ENCODE data around the gene DUSP12. TPM values are rescaled to one million over a fixed set of nuclear protein-coding genes. Genes with fewer than 3 reads are reported as not detected.

The DUSP12 gene
- total and polyA plus RNA-seq, 8 donors, result 13.6 to 53.0 (median 41.7) TPM

DNA sequence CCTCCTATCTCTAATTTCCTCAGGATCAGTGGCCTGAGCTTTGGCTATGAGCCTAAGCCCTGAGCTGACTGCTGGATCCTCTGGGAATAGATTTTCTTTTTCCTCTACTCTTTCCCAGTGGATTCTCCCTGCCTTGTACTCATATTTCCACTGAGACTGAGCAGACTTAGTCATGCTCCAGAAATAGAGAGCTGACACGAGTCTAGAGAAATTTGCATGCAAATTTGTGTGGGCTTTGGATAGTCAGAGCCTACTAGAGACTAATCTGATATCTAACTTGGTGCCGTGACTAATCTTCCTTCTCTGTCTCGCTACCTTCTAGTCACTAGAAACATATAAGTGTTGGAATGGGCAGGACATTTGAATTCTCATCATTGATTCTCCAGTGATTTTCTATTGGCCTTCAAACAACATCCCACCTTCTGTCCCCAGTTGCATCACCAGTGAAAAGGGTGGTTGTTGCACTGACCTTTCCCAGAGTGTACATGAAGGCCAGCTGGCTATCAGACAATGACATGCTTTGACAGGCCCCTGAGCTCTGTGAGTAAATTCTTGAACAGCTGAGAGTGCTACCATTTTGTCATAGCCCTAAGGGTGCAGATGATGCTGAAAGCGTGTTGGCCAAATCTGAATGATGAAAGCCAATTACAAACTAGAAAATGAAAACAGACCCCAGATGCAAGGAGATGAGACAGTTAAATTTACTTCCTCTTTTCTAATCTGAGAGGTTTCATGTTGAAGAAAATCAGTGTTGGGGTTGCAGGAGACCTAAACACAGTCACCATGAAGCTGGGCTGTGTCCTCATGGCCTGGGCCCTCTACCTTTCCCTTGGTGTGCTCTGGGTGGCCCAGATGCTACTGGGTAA, 42.9 kb upstream of the DUSP12 start, which contains the start of gene FCRLA:
FCRLA (plus strand) TSS at position 748 of the 866 bp plus-strand sequence; CDS start at position 784, 36 bp downstream.
- peak; percentile 52 for ATAC-seq

DNA sequence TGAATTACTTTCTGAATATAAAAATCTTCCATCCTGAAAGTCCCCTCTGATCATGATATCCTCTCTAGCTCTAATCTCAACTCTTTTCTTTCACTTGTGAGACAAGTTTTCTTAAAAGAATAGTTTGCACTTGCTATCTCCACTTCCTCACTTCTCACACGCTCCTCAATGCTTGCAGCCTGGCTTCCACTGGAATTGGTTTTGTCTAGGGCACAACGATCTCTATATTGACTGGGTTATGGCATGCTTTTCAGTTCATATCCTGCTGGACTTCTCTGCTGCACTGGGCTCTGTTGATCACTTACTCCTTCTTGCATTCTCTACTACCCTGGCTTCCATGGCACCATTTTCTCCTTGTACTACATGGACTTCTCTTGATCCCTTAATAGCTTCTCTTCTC, 42.1 kb upstream of the DUSP12 start:
- no peaks in the 10 kb centered on the region for H3K36me3 ChIP-seq
- intact Hi-C loops (cut with DNase I), result no loop called here
- DNase-seq (no peak), ATAC-seq (no peak)
- H3K27ac ChIP-seq, result no peak overlapping the region
- no peaks in the 10 kb centered on the region for H3K4me1 ChIP-seq
- H3K4me3 ChIP-seq, result no peak overlapping the region
- H3K9me3 ChIP-seq, result no peaks in the 10 kb centered on the region
- peaks cover 0 to 50% of the 10 kb centered on the region in 2 donors for H3K27me3 ChIP-seq
- TF ChIP-seq, protein P1, sequence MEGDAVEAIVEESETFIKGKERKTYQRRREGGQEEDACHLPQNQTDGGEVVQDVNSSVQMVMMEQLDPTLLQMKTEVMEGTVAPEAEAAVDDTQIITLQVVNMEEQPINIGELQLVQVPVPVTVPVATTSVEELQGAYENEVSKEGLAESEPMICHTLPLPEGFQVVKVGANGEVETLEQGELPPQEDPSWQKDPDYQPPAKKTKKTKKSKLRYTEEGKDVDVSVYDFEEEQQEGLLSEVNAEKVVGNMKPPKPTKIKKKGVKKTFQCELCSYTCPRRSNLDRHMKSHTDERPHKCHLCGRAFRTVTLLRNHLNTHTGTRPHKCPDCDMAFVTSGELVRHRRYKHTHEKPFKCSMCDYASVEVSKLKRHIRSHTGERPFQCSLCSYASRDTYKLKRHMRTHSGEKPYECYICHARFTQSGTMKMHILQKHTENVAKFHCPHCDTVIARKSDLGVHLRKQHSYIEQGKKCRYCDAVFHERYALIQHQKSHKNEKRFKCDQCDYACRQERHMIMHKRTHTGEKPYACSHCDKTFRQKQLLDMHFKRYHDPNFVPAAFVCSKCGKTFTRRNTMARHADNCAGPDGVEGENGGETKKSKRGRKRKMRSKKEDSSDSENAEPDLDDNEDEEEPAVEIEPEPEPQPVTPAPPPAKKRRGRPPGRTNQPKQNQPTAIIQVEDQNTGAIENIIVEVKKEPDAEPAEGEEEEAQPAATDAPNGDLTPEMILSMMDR (IDR thresholded peaks at IDR 0.05), result no peak

More for the DNA sequence above, 42.9 kb upstream of the DUSP12 start, which contains the start of gene FCRLA:
- Histone ChIP-seq H3K9me3 (no peaks in the 10 kb centered on the region), H3K4me1 (no peaks in the 10 kb centered on the region), H3K36me3 (no peaks in the 10 kb centered on the region), H3K27ac (no peak within 1 kb of the TSS), H3K27me3 (peaks cover 0 to 50% of the 10 kb centered on the region in 2 donors), H3K4me3 (no peak within 1 kb of the TSS)
- intact Hi-C loops (cut with DNase I), result no loop called here
- no peak for DNase-seq
- TF ChIP-seq, protein P1 (IDR thresholded peaks at IDR 0.05), result no peak

DNA sequence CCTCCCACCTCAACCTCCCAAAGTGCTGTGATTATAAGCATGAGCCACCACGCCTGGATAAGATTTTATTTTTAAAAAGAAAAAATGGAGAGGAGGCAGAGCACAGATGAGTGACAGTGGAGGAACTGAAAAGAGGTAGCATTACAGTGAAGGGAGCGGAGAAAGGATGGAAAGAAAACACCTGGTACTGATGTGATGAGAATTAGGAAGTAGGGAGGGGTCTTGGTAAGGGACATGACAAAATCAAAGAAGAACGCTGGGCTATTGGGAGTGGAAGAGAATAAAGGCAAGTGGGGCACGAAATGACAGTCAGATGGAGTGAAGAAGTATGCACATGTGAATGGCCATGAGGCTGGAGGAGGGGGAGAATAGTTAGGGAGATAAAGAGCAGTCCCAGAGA, 40.2 kb upstream of the DUSP12 start:
- Histone ChIP-seq H3K27ac (no peak overlapping the region), H3K9me3 (no peaks in the 10 kb centered on the region), H3K27me3 (peaks cover 0 to 62% of the 10 kb centered on the region in 2 donors), H3K4me3 (no peak overlapping the region), H3K36me3 (no peaks in the 10 kb centered on the region), H3K4me1 (no peaks in the 10 kb centered on the region)
- ATAC-seq (no peak), DNase-seq (no peak)
- TF ChIP-seq, protein P1 (IDR thresholded peaks at IDR 0.05), result no peak
- intact Hi-C loops (cut with DNase I), result no loop called here

DNA sequence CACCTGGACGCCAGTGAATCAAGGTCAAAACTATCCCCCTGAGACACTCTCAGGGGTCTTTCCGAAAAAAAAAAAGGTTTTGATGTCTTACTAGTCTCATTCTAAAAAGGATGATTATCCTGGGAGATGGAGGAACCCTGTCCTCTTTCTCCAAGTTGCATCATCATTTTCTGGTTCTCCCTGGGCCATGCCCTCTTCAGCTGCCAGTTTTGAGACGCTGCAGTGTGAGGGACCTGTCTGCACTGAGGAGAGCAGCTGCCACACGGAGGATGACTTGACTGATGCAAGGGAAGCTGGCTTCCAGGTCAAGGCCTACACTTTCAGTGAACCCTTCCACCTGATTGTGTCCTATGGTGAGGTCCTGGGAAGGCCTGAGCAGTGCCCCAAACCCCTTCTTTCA, 39.0 kb upstream of the DUSP12 start:
- no peak for DNase-seq
- no peak for ATAC-seq
- intact Hi-C loops (cut with DNase I), result no loop called here
- Histone ChIP-seq H3K9me3 (no peaks in the 10 kb centered on the region), H3K27me3 (peaks cover 0 to 68% of the 10 kb centered on the region in 2 donors), H3K27ac (no peak overlapping the region), H3K4me1 (no peaks in the 10 kb centered on the region), H3K36me3 (no peaks in the 10 kb centered on the region), H3K4me3 (no peak overlapping the region)
- TF ChIP-seq, protein P1 (IDR thresholded peaks at IDR 0.05), result no peak

DNA sequence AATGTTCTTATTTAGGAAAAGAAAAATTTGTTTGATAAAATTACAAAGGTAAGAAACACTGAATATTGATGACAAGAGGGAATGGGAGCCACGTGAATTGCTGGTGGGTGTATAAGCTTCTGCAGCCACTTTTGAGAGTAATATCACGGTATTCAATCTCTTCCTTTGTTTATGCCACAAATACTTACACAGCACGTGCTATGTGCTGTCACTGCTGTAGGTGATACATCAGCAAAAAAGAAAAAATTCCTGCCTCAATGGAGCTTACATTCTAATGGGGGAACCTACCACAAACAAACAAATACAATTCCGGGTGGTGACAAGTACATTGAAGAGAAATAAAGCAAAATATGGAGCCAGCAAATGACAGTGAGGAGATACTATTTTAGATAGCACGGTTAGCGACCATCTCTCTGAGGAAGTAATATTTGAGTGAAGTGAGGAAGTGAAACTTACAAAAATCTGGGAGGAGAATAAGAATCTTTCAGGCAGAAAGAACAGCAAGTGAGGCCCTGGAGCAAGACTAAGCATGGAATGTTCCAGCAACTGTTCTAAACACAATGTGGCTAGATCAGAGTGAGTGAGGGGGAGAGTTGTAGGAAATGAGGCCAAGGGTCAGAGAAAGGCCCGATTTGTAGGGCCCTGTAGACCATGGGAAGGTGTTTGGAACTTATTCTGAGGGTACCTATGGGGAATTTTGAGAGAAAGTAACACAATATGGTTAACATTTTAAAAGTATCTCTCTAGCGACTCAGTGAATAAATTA, 30.8 kb upstream of the DUSP12 start:
- TF ChIP-seq, protein P1 (IDR thresholded peaks at IDR 0.05), result no peak
- no peak overlapping the region for H3K4me3 ChIP-seq
- no peaks in the 10 kb centered on the region for H3K9me3 ChIP-seq
- intact Hi-C loops (cut with DNase I), result no loop called here
- peaks cover 0 to 4% of the 10 kb centered on the region in 2 donors for H3K4me1 ChIP-seq
- peaks cover 0 to 72% of the 10 kb centered on the region in 2 donors for H3K27me3 ChIP-seq
- no peak overlapping the region for H3K27ac ChIP-seq
- H3K36me3 ChIP-seq, result no peaks in the 10 kb centered on the region
- DNase-seq (no peak), ATAC-seq (no peak)

All from left lung (tissue), 10 donors.